ENCODE data around the gene TPK1.
"Not testable (repeated sequence)": the region's sequence is repeated elsewhere in the genome, so short reads cannot be mapped to it uniquely, and the experiment has no call there.

The TPK1 gene

GRCh38 chr7:144653449-144653848 lies 182.4 kb downstream of the TPK1 start:
- in situ Hi-C loops (cut with HindIII; ENCODE audit: low sequenced_read_pairs), result no loop called here

GRCh38 chr7:144650439-144650838 lies 185.4 kb downstream of the TPK1 start:
- in situ Hi-C loops (cut with HindIII; ENCODE audit: low sequenced_read_pairs), result no loop called here

GRCh38 chr7:144649120-144649519 lies 186.7 kb downstream of the TPK1 start:
- in situ Hi-C loops (cut with HindIII; ENCODE audit: low sequenced_read_pairs), result no loop called here

GRCh38 chr7:144641389-144642044 lies 194.3 kb downstream of the TPK1 start:
- in situ Hi-C loops (cut with HindIII; ENCODE audit: low sequenced_read_pairs), result no loop called here

GRCh38 chr7:144632724-144633123 lies 203.1 kb downstream of the TPK1 start:
- in situ Hi-C loops (cut with HindIII; ENCODE audit: low sequenced_read_pairs), result no loop called here

GRCh38 chr7:144629598-144629997 lies 206.3 kb downstream of the TPK1 start:
- in situ Hi-C loops (cut with HindIII; ENCODE audit: low sequenced_read_pairs), result no loop called here

- in situ Hi-C loops (cut with HindIII; ENCODE audit: low sequenced_read_pairs), result no loop called here
Measured at GRCh38 chr7:144629011-144629410, 206.8 kb downstream of the TPK1 start.

- in situ Hi-C loops (cut with HindIII; ENCODE audit: low sequenced_read_pairs), result no loop called here
Measured at GRCh38 chr7:144628176-144628575, 207.7 kb downstream of the TPK1 start.

GRCh38 chr7:144622745-144623144 lies 213.1 kb downstream of the TPK1 start:
- in situ Hi-C loops (cut with HindIII; ENCODE audit: low sequenced_read_pairs), result no loop called here

GRCh38 chr7:144606261-144606660 lies 229.6 kb downstream of the TPK1 start:
- in situ Hi-C loops (cut with HindIII; ENCODE audit: low sequenced_read_pairs), result no loop called here

- in situ Hi-C loops (cut with HindIII; ENCODE audit: low sequenced_read_pairs), result no loop called here
Measured at GRCh38 chr7:144596953-144597352, 238.9 kb downstream of the TPK1 start.

GRCh38 chr7:144594580-144594979 lies 241.3 kb downstream of the TPK1 start:
- in situ Hi-C loops (cut with HindIII; ENCODE audit: low sequenced_read_pairs), result no loop called here

GRCh38 chr7:144588559-144589051 lies 247.2 kb downstream of the TPK1 start:
- in situ Hi-C loops (cut with HindIII; ENCODE audit: low sequenced_read_pairs), result no loop called here

- in situ Hi-C loops (cut with HindIII; ENCODE audit: low sequenced_read_pairs), result no loop called here
Measured at GRCh38 chr7:144587701-144588100, 248.2 kb downstream of the TPK1 start.

GRCh38 chr7:144584726-144585125 lies 251.1 kb downstream of the TPK1 start:
- in situ Hi-C loops (cut with HindIII; ENCODE audit: low sequenced_read_pairs), result no loop called here

- in situ Hi-C loops (cut with HindIII; ENCODE audit: low sequenced_read_pairs), result no loop called here
Measured at GRCh38 chr7:144579687-144580086, 256.2 kb downstream of the TPK1 start.

GRCh38 chr7:144575456-144575855 lies 260.4 kb downstream of the TPK1 start:
- in situ Hi-C loops (cut with HindIII; ENCODE audit: low sequenced_read_pairs), result no loop called here

- in situ Hi-C loops (cut with HindIII; ENCODE audit: low sequenced_read_pairs), result not testable (repeated sequence)
Measured at GRCh38 chr7:144574753-144575152, 261.1 kb downstream of the TPK1 start.

GRCh38 chr7:144568233-144568632 lies 267.6 kb downstream of the TPK1 start:
- in situ Hi-C loops (cut with HindIII; ENCODE audit: low sequenced_read_pairs), result no loop called here

GRCh38 chr7:144565586-144565985 lies 270.3 kb downstream of the TPK1 start:
- in situ Hi-C loops (cut with HindIII; ENCODE audit: low sequenced_read_pairs), result no loop called here

GRCh38 chr7:144549861-144550260 lies 286.0 kb downstream of the TPK1 start:
- in situ Hi-C loops (cut with HindIII; ENCODE audit: low sequenced_read_pairs), result no loop called here

GRCh38 chr7:144548556-144548955 lies 287.3 kb downstream of the TPK1 start:
- in situ Hi-C loops (cut with HindIII; ENCODE audit: low sequenced_read_pairs), result no loop called here

GRCh38 chr7:144547888-144548287 lies 288.0 kb downstream of the TPK1 start:
- in situ Hi-C loops (cut with HindIII; ENCODE audit: low sequenced_read_pairs), result no loop called here
